ENCODE results near the gene SCART1.
"Not testable (repeated sequence)": the region's sequence is repeated elsewhere in the genome, so short reads cannot be mapped to it uniquely, and the experiment has no call there.

SCART1 gene

GRCh38 chr10:133467286-133467911, 13.7 kb downstream of the SCART1 start:
- DNase-seq (ENCODE audit: extremely low read depth in 1 of 2, low read depth in 1 of 2) = no peak

- DNase-seq (ENCODE audit: extremely low read depth in 1 of 2, low read depth in 1 of 2) = not testable (repeated sequence)
These were observed 15.5 kb downstream of the SCART1 start for GRCh38 chr10:133469205-133469604.

GRCh38 chr10:133471300-133472109, 17.8 kb downstream of the SCART1 start:
- no peak for DNase-seq (ENCODE audit: extremely low read depth in 1 of 2, low read depth in 1 of 2)

- no peak for DNase-seq (ENCODE audit: extremely low read depth in 1 of 2, low read depth in 1 of 2)
These were observed 19.5 kb downstream of the SCART1 start for GRCh38 chr10:133473270-133473669.

DNA sequence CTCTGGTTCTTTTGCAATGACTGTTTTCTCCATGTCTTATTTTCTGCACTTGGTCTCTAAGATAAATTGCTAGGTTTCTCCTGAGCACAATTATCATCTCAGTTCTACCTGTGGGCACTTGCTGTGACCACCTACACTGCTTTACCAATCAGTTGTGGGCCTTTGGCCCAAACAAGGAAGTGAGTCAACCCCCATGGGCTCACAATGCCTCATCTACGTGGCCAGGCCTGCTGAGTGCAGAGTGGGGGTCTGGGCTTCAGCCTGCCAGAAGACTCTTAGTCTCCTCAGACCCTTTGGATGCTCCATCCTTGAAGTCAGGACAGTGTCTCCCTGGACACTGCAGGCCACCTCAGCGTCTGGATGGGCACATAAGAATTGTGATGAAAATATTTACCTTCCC, 20.3 kb downstream of the SCART1 start:
- DNase-seq (ENCODE audit: extremely low read depth in 1 of 2, low read depth in 1 of 2) = no peak

DNA sequence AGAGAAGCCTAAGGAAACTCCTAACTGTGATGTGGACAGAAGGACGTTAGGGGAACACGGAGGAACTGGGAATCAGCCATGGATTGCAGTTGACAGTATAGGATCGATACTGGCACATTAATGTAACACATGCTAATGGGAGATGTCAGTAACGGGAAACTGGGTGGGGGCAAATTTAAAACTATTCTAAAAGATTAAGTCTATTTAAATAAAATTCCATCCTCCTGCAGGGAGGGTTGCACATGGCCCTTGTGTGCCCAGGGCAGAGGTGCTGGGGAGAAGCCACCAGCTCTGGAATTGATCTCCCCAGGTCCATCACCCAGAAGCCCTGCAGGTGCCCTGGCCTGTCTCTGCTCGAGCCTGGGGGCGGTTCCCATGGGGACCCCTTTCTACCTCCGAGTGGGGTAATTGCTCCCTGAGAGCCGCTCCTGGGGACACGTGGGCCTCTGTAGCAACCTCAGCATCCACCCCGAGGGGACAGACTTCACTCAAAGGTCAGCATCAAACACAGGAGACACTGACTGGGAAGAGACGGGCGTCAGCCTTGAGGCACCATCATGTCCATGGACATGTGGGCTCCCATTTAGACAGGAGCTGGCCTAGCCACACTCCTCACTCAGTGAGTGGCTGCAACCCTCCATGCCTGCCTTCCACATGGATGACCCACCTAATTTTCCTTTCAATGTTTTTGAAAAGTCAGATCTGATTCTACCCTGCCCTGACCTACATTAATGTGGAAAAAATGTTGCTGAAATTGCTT, 21.1 kb downstream of the SCART1 start:
- no peak for DNase-seq (ENCODE audit: extremely low read depth in 1 of 2, low read depth in 1 of 2)

- peak in 1 of 2 donors; percentile 31 for DNase-seq (ENCODE audit: extremely low read depth in 1 of 2, low read depth in 1 of 2)
These were observed 21.6 kb downstream of the SCART1 start for GRCh38 chr10:133475425-133475734.

GRCh38 chr10:133475821-133476640, 22.3 kb downstream of the SCART1 start:
- no peak for DNase-seq (ENCODE audit: extremely low read depth in 1 of 2, low read depth in 1 of 2)

DNA sequence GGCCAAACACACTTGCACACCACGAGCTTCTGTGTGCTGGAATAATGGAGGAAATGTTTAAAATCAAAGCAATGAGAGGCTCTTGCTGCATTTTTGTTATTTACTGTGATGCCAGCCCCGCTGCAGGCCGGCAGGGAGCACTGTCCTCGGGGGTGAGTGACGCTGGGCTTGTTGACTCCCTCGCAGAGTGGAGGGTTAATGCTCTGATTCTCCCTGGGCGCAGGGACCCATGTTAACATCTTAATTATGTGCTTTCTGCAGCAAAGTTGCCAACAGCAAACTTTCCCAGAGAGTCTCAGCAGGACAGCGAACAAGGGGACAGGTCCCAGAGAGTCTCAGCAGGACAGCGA, 22.9 kb downstream of the SCART1 start:
- no peak for DNase-seq (ENCODE audit: extremely low read depth in 1 of 2, low read depth in 1 of 2)

GRCh38 chr10:133481086-133481643, 27.4 kb downstream of the SCART1 start:
- DNase-seq (ENCODE audit: extremely low read depth in 1 of 2, low read depth in 1 of 2) = no peak

DNA sequence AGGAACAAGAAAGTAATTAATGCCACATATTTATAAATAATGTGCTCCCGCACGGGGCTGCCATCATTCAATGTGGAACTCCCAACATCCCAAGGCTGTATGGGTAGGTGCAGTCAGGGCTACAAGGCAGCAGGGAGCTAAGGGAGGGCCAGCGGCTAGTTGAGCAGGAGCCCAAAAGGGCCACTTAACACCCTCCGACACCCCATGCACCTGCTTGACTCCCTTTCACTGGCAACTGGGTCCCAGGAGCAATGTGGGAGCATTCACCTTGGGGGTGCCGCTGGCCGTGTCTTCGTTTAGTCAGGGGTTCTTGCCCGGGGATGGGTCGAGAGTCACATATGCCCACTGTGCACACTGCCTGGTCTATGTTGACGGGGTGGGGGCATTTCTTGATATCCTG, 27.9 kb downstream of the SCART1 start:
- DNase-seq (ENCODE audit: extremely low read depth in 1 of 2, low read depth in 1 of 2) = no peak

GRCh38 chr10:133484818-133485217, 31.1 kb downstream of the SCART1 start:
- no peak for DNase-seq (ENCODE audit: extremely low read depth in 1 of 2, low read depth in 1 of 2)

GRCh38 chr10:133487085-133487484, 33.3 kb downstream of the SCART1 start:
- DNase-seq (ENCODE audit: extremely low read depth in 1 of 2, low read depth in 1 of 2) = no peak

GRCh38 chr10:133488354-133488753, 34.6 kb downstream of the SCART1 start:
- no peak for DNase-seq (ENCODE audit: extremely low read depth in 1 of 2, low read depth in 1 of 2)

DNA sequence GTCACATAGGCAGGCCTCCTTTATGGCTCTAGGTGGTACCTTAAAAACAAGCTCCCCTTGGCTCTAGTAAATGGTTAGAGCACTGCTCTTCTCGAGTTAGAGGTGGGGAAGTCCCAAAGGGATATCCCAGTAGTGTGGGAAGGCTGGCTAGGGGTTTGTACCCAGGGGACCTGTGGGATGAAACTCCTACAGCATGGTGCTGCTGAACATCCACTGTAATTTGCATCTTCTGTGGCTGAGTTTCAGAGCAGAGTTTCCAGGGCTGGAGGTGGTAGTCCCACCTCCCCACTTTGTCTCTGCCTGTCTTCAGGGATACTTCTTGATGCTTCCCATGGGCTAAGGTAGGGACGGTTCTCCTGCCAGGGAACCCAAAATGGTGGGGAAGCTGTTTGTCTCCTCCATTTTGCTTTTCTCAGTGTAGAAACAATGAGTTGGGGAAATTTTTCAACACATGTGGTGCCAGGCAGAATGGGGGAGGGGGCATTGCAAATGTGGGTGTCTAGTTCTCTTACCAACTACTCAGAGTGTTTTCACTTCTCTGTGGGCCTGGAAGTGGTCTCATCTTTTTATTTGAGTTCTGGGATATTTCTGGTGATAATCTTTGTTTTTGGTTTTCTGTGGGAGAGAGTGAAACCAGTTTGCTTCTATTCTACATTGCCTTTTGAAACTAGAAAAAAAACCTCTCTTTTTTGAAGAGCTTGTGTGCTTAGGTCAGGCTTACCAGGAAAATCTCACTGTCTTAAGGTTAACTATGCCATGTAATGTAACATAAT, 36.3 kb downstream of the SCART1 start:
- DNase-seq (ENCODE audit: extremely low read depth in 1 of 2, low read depth in 1 of 2) = no peak

DNA sequence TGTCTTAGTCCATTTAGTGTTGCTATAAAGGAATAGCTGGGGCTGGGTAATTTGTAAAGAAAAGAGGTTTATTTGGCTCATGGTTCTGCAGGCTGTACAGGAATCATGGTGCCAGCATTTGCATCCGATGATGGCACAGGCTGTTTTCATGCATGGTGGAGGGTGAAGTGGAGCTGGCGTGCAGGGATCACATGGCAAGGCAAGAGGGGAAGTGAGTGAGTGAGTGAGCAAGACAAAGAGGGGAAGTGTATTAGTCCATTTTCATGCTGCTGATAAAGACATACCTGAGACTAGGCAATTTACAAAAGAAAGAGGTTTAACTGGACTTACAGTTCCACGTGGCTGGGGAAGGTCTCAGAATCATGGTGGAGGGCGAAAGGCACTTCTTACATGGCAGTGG, 39.8 kb downstream of the SCART1 start:
- DNase-seq (ENCODE audit: extremely low read depth in 1 of 2, low read depth in 1 of 2) = not testable (repeated sequence)

- not testable (repeated sequence) for DNase-seq (ENCODE audit: extremely low read depth in 1 of 2, low read depth in 1 of 2)
These were observed 43.6 kb downstream of the SCART1 start for GRCh38 chr10:133497363-133497762.

DNA sequence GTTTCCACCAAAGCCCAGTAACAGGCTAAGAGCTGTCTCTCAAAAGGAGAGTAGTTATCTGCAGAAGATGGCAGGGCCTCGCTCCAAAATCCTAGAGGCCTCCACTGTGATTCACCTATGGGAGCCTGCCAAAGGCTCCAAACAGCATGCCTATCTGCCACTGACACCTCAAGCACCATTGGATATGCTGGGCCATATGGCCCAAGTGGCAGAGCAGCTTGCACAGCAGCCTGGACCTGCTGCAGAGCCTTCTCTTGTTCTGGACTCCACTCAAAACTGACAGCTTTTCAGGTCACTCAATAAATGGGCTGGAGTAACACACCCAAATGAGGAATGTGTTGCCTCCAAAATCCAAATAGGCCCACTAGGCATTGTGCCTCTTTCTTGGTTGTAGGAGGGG, 45.4 kb downstream of the SCART1 start:
- DNase-seq (ENCODE audit: extremely low read depth in 1 of 2, low read depth in 1 of 2) = not testable (repeated sequence)

GRCh38 chr10:133500897-133501296, 47.2 kb downstream of the SCART1 start:
- not testable (repeated sequence) for DNase-seq (ENCODE audit: extremely low read depth in 1 of 2, low read depth in 1 of 2)

GRCh38 chr10:133509700-133510099, 56.0 kb downstream of the SCART1 start:
- no peak for DNase-seq (ENCODE audit: extremely low read depth in 1 of 2, low read depth in 1 of 2)
